Stimulated activated naive CD4-positive, alpha-beta T cell (primary cell): ENCODE results near the gene OPN1MW2.
"Not testable (repeated sequence)": the region's sequence is repeated elsewhere in the genome, so short reads cannot be mapped to it uniquely, and the experiment has no call there.

Experiments used
- DNase-seq, 6 experiments: peaks; one replicate each; lab custom pipeline; 2025; lab: John Stamatoyannopoulos, UW

Gene OPN1MW2

DNA sequence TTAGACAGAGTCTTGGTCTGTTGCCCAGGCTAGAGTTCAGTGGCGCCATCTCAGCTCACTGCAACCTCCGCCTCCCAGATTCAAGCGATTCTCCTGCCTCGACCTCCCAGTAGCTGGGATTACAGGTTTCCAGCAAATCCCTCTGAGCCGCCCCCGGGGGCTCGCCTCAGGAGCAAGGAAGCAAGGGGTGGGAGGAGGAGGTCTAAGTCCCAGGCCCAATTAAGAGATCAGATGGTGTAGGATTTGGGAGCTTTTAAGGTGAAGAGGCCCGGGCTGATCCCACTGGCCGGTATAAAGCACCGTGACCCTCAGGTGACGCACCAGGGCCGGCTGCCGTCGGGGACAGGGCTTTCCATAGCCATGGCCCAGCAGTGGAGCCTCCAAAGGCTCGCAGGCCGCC is at the start of gene OPN1MW2:
OPN1MW2 (plus strand) TSS at position 301 of the 400 bp plus-strand sequence; CDS start at position 361, 60 bp downstream.
- DNase-seq, result not testable (repeated sequence)

DNA sequence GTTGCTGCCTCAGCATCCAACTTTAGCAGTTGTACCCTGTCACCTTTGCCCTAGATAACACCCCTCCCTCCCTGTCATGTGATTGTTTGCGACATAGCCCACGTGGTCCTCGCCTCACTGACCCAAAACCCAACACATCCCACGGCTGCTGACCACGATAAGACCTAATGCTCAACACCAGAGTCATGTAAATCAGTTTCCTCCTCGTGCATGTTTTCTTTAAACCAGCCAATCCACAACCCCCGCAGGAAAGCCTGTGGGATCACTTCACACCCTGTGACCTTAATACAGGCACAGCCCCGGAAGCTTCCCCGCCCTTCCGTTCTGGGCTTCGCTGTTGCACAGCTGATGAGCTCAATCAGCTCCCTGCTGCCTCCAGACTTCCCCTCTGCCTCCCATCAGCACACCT is 47.0 kb upstream of the OPN1MW2 start:
- DNase-seq, result not testable (repeated sequence)

DNA sequence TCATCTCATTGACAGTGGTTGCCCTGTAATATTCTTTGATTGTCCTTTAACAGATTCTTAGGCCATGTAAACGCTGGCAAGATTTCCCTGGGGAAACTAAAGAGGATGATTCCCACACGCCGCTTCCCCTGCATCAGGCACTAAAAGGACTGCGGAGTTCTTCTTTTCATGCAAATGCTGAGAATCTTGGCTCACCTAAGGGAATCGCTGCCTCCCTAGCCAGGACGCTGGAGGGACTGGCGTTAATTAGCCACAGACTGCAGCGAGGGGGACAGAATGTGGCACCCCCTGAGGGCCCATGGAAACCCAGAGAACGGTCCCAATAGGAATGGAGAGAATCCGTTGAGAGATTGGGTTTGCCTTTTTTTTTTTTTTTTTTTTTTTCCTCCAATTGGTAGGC is 45.2 kb upstream of the OPN1MW2 start:
- not testable (repeated sequence) for DNase-seq

DNA sequence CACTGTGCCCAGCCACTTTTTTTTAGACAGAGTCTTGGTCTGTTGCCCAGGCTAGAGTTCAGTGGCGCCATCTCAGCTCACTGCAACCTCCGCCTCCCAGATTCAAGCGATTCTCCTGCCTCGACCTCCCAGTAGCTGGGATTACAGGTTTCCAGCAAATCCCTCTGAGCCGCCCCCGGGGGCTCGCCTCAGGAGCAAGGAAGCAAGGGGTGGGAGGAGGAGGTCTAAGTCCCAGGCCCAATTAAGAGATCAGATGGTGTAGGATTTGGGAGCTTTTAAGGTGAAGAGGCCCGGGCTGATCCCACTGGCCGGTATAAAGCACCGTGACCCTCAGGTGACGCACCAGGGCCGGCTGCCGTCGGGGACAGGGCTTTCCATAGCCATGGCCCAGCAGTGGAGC is 37.3 kb upstream of the OPN1MW2 start, which contains the start of gene OPN1MW:
OPN1MW (plus strand) TSS at position 301 of the 400 bp plus-strand sequence; CDS start at position 383, 82 bp downstream.
- not testable (repeated sequence) for DNase-seq

DNA sequence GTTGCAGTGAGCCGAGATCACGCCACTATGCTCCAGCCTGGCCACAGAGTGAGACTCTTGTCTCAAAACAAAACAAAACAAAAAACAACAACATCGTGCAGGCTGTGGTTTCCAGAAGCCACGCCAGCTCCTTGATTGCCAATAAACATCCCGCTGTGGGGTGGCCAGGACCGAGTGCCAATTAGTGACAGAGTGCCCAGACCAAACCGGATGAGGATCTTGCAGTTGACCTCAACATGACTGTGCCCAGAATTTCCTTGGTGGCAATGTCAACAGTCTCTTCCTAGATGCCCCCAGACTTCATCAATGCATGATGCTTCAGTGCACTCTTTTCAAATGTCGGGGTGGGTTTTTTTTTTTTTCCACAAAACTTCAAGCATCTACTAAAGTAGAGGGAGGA is 35.8 kb upstream of the OPN1MW2 start:
- not testable (repeated sequence) for DNase-seq

DNA sequence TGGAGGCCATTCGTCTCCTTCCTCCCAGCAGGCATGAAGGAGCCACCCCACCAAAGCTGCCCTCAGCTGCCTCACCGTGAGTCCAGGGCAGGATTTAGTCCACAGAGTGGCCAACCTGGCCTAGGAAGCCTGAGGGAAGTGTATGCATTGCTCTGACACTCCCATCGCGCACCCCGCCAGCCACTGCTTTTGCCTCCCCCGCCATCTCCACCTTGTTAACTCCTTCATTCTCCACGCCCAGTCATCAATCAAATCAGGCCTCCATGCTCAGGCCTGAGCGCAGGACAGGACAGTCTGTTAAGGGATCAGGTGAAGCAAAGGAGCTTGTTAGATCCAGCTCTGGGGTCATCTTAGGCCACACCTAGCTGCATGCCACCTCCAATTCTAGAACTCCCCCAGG is 26.7 kb upstream of the OPN1MW2 start:
- not testable (repeated sequence) for DNase-seq

DNA sequence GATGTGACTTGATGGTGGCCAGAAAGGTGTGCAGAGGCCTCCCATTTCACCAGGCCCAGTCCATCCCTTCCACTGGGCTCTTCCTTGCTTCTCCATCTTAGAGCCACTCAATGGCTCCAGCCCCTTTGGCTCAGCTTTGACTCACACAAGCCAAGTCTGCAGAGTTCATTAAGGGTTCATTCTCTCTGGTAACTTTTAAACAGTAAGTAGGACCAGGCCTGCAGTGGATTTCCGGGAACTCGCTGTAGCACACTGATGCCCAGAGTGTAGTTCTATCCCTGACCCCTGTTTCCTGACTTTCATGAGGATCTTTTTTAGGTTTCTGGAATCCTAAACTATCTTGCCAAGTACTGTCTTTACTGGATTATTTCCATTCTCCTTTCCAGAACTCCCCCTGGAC is 25.2 kb upstream of the OPN1MW2 start:
- DNase-seq, result not testable (repeated sequence)

DNA sequence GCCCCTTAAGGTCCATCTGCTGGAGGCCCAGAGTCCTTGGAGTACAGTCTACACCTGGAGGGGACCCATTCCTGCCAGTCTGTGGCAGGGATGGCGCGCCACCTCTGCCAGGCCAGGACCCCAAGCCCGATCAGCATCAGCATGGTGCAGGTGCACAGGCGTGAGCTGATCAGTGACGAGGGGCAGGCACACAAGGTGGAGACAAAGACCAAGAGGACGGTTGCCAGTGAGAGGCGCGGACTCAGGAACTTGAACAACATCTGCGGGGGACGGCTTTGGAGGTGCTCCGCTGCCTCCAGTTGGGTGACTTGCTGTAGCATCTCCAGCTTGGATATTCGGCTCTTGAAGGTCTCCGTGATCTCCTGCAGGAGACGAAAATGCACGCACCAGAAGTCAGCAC is 23.1 kb upstream of the OPN1MW2 start:
- DNase-seq, result not testable (repeated sequence)

DNA sequence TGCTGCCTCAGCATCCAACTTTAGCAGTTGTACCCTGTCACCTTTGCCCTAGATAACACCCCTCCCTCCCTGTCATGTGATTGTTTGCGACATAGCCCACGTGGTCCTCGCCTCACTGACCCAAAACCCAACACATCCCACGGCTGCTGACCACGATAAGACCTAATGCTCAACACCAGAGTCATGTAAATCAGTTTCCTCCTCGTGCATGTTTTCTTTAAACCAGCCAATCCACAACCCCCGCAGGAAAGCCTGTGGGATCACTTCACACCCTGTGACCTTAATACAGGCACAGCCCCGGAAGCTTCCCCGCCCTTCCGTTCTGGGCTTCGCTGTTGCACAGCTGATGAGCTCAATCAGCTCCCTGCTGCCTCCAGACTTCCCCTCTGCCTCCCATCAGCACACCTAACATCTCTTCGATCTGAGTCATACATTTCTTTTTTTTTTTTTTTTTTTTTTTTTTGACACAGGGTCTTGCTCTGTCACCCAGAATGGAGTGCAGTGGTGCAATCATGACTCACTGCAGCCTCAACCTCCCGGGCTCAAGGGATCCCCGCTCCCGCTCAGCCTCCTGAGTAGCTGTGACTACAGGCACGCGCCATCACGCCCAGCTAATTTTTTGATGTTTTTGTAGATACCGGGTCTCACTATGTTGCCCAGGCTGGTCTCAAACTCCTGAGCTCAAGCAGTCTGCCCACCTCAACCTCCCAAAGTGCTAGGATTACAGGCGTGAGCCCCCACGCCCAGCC is 9.7 kb upstream of the OPN1MW2 start:
- not testable (repeated sequence) for DNase-seq

DNA sequence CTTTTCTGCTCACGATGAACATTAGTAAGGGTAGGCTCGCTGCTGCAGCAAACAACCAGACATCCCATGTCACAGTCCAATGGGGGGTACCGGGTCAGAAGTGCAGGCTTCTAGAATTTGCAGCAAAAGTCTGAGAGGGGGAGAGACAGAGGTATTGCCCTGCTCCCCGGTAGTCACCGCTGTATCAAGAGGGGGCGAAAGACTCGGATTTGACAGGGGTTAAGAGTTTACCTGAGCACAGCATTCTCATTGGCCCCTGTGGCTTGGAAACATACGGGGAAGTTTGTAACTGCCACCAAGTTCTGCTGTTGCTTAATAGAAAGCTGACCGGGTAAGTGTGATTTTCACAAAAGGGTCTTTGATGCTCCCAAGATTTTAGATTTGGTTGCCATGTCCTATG is 8.5 kb upstream of the OPN1MW2 start:
- DNase-seq, result not testable (repeated sequence)

DNA sequence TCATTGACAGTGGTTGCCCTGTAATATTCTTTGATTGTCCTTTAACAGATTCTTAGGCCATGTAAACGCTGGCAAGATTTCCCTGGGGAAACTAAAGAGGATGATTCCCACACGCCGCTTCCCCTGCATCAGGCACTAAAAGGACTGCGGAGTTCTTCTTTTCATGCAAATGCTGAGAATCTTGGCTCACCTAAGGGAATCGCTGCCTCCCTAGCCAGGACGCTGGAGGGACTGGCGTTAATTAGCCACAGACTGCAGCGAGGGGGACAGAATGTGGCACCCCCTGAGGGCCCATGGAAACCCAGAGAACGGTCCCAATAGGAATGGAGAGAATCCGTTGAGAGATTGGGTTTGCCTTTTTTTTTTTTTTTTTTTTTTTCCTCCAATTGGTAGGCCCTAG is 8.1 kb upstream of the OPN1MW2 start:
- not testable (repeated sequence) for DNase-seq

DNA sequence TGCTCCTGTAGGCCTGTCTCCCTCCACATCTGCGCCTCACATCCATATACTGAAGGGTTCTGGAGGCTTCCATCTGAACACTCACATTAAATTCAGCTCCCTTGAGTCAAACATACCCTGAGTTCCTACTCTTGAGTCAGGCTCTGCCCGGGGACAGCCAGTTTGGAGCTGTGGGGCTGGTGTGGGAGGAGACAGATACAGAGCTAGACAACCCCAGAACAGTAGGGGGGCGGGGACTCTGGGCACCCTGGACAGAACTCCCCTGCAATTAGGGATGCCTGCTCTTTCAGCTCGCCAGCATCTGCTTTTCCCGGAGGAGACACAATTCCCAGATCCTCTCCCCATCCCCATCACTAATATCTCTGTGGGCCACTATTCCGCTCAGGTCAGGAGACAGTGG is 5.7 kb downstream of the OPN1MW2 start:
- DNase-seq, result not testable (repeated sequence)

DNA sequence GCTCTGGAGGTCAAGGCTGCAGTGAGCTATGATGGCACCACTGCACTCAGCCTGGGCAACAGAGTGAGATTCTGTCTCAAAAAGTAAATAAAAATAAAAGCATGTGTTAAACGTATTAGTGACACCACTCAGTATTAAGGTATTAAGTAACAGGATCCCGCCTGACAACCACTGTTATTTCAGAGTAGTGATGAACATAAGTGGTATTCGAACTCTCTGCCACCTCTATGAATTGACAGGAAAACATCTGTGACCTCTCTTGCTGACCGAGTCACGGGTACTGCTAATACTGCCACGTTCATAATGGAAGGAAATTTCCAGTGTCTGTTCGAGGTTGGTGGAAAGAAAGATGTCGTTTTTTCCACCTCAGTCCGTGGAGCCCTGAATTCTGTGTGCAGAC is 7.2 kb downstream of the OPN1MW2 start:
- DNase-seq, result not testable (repeated sequence)

DNA sequence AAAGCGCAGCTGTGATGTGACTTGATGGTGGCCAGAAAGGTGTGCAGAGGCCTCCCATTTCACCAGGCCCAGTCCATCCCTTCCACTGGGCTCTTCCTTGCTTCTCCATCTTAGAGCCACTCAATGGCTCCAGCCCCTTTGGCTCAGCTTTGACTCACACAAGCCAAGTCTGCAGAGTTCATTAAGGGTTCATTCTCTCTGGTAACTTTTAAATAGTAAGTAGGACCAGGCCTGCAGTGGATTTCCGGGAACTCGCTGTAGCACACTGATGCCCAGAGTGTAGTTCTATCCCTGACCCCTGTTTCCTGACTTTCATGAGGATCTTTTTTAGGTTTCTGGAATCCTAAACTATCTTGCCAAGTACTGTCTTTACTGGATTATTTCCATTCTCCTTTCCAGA is 11.9 kb downstream of the OPN1MW2 start:
- DNase-seq, result not testable (repeated sequence)

DNA sequence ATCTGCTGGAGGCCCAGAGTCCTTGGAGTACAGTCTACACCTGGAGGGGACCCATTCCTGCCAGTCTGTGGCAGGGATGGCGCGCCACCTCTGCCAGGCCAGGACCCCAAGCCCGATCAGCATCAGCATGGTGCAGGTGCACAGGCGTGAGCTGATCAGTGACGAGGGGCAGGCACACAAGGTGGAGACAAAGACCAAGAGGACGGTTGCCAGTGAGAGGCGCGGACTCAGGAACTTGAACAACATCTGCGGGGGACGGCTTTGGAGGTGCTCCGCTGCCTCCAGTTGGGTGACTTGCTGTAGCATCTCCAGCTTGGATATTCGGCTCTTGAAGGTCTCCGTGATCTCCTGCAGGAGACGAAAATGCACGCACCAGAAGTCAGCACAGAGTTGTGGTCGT is 14.1 kb downstream of the OPN1MW2 start:
- not testable (repeated sequence) for DNase-seq

DNA sequence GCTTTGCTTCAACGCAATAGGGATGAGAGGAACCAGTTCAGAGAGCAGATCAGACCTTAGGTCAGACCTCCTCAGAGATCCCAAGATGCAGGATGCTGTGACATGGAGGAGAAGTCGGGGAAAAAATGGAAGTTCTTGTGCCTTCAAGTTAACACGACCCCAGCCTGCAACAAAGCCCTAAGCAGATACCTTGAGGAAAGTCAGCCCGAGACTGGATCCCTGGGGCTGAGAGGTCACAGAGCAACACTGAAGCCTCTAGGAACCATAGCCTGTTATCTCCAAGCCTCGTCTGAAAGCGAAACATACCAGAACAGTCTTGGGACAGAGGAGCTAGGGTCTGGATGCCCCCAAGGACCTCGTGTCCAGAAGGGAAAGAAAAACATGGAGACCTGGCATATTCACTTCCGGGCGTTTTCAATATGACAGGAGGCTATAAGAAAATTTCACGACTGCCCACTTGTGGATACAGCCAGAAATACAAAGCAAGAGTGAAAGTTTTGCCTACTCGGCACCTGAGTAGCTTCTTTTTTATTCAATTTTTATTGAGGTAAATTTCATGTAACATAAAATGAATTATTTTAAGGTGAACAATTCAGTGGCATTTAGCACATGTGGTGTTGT is 19.5 kb downstream of the OPN1MW2 start:
- not testable (repeated sequence) for DNase-seq

DNA sequence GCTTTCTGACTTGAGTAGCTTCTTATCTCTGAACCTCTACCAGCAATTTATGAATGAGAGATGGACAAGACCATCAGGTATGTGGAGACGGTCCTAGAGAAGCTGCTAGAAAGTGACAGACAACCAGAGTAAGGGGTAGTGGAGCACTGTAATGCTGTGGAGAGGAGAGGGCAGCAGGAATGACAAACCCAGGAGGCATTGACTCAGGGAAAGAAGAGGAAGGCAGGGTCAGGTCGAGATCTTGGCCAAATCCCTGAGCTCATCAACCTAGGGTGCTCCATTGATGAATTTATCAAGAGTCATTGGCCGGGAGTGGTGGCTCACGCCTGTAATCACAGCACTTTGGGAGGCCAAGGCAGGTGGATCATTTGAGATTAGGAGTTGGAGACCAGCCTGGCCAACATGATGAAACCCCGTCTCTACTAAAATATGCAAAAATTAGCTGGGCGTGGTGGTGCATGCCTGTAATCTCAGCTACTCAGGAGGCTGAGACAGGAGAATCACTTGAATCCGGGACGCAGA is 20.5 kb downstream of the OPN1MW2 start:
- not testable (repeated sequence) for DNase-seq

DNA sequence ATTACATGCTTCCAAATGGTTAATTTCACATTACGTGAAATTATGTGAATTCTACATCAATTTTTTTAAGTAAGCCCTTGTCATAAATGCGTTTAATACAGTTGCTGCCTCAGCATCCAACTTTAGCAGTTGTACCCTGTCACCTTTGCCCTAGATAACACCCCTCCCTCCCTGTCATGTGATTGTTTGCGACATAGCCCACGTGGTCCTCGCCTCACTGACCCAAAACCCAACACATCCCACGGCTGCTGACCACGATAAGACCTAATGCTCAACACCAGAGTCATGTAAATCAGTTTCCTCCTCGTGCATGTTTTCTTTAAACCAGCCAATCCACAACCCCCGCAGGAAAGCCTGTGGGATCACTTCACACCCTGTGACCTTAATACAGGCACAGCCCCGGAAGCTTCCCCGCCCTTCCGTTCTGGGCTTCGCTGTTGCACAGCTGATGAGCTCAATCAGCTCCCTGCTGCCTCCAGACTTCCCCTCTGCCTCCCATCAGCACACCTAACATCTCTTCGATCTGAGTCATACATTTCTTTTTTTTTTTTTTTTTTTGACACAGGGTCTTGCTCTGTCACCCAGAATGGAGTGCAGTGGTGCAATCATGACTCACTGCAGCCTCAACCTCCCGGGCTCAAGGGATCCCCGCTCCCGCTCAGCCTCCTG is 28.0 kb downstream of the OPN1MW2 start:
- not testable (repeated sequence) for DNase-seq

DNA sequence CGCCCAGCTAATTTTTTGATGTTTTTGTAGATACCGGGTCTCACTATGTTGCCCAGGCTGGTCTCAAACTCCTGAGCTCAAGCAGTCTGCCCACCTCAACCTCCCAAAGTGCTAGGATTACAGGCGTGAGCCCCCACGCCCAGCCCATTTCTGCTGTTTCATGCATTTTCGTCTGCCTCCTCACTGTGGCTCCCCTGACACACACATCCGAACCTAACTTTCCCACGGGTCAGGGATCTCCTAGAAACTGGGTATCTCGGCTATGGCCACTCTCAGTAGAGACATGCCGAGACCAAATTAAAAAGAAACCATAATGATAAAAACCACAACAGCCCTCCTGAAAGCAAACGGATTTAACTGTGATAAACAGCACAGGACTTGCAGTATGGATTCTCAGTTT is 28.5 kb downstream of the OPN1MW2 start:
- not testable (repeated sequence) for DNase-seq

DNA sequence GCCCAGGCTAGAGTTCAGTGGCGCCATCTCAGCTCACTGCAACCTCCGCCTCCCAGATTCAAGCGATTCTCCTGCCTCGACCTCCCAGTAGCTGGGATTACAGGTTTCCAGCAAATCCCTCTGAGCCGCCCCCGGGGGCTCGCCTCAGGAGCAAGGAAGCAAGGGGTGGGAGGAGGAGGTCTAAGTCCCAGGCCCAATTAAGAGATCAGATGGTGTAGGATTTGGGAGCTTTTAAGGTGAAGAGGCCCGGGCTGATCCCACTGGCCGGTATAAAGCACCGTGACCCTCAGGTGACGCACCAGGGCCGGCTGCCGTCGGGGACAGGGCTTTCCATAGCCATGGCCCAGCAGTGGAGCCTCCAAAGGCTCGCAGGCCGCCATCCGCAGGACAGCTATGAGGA is 37.7 kb downstream of the OPN1MW2 start, which contains the start of gene OPN1MW3:
OPN1MW3 (plus strand) TSS at position 301 of the 400 bp plus-strand sequence; CDS start at position 339, 38 bp downstream.
- not testable (repeated sequence) for DNase-seq

DNA sequence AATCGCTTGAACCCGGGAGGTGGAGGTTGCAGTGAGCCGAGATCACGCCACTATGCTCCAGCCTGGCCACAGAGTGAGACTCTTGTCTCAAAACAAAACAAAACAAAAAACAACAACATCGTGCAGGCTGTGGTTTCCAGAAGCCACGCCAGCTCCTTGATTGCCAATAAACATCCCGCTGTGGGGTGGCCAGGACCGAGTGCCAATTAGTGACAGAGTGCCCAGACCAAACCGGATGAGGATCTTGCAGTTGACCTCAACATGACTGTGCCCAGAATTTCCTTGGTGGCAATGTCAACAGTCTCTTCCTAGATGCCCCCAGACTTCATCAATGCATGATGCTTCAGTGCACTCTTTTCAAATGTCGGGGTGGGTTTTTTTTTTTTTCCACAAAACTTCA is 39.2 kb downstream of the OPN1MW2 start:
- DNase-seq, result not testable (repeated sequence)

DNA sequence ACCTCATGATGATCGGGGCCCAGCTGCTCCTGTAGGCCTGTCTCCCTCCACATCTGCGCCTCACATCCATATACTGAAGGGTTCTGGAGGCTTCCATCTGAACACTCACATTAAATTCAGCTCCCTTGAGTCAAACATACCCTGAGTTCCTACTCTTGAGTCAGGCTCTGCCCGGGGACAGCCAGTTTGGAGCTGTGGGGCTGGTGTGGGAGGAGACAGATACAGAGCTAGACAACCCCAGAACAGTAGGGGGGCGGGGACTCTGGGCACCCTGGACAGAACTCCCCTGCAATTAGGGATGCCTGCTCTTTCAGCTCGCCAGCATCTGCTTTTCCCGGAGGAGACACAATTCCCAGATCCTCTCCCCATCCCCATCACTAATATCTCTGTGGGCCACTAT is 43.5 kb downstream of the OPN1MW2 start:
- DNase-seq, result not testable (repeated sequence)
